C4-2B (cell line): ENCODE results near the gene ZDHHC3.

ENCODE experiments used
- ZFX ChIP-seq: fragments of 450-650 bp; IDR thresholded peaks from 2 replicates; pipeline ENCODE4 v1.6.1; 2017
- TF ChIP-seq, protein P1 (sequence below): fragments of 450-650 bp; conservative IDR thresholded peaks from 2 replicates; pipeline ENCODE4 v1.5.1; 2017; ENCODE audit warnings: mild to moderate bottlenecking

GRCh38 chr3:44890258-44890657 lies 85.7 kb downstream of the ZDHHC3 start:
- TF ChIP-seq, protein P1, sequence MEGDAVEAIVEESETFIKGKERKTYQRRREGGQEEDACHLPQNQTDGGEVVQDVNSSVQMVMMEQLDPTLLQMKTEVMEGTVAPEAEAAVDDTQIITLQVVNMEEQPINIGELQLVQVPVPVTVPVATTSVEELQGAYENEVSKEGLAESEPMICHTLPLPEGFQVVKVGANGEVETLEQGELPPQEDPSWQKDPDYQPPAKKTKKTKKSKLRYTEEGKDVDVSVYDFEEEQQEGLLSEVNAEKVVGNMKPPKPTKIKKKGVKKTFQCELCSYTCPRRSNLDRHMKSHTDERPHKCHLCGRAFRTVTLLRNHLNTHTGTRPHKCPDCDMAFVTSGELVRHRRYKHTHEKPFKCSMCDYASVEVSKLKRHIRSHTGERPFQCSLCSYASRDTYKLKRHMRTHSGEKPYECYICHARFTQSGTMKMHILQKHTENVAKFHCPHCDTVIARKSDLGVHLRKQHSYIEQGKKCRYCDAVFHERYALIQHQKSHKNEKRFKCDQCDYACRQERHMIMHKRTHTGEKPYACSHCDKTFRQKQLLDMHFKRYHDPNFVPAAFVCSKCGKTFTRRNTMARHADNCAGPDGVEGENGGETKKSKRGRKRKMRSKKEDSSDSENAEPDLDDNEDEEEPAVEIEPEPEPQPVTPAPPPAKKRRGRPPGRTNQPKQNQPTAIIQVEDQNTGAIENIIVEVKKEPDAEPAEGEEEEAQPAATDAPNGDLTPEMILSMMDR, result no peak
- TF ChIP-seq ZFX, result no peak
